Measurements from ENCODE around the gene GUCY2D.
"Not testable (repeated sequence)": the region's sequence is repeated elsewhere in the genome, so short reads cannot be mapped to it uniquely, and the experiment has no call there.

The GUCY2D gene

GRCh38 chr17:8044819-8045810, 42.7 kb downstream of the GUCY2D start:
- DNase-seq (ENCODE audit: low read depth in 2 of 2) = no peak

DNA sequence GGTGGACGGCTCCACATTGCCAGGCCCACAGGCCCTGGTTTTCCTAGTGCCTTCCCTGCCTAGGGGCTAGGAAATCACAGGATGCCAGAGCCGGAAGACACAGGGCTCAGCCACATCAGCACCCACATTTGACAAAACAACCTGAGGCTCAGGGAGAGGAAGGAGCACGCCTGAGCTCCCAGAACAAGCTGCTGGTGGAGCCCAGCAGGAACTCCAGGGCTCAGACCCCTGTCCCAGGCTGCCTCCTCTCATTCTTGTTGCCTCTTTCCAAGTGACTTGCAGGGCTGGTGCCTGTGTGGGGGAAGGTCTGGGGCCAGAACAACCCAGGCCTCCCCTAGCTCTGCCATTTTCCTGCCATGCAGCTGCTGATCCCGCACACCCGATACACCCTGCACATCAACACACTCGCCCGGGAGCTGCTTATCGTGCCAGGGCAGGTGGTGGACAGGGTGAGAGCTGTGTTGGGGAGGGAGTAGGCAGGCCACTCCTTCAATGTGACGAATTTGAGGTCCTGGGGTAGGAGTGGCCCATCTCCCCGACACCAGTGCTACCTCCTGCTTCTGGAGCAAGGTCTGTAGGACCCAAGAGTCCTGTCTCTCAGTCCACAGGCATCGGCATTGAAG, 44.0 kb downstream of the GUCY2D start:
- DNase-seq (ENCODE audit: low read depth in 2 of 2) = no peak

- no peak for DNase-seq (ENCODE audit: low read depth in 2 of 2)
Observed at GRCh38 chr17:8046929-8047768, 44.7 kb downstream of the GUCY2D start.

GRCh38 chr17:8047769-8048110, 45.3 kb downstream of the GUCY2D start:
- DNase-seq (ENCODE audit: low read depth in 2 of 2) = no peak

- no peak for DNase-seq (ENCODE audit: low read depth in 2 of 2)
Observed at GRCh38 chr17:8048236-8048635, 45.8 kb downstream of the GUCY2D start.

DNA sequence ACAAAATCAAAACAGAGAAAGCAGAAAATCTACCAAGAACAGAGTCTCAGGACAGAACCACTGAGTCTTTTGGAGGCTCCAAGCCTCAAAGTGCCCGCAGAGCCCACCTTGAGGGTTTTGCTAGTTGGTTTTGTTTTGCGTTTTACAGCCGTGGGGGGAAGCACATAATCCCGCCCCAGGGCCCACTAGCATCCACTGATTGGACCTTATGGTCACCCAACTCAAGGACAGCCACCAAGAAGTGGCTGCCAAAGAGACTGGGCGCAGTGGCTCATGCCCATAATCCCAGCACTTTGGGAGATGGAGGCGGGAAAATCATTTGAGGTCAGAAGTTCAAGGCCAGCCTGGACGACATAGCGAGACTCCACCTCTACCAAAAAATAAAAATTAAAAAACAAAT, 46.3 kb downstream of the GUCY2D start:
- DNase-seq (ENCODE audit: low read depth in 2 of 2) = no peak

DNA sequence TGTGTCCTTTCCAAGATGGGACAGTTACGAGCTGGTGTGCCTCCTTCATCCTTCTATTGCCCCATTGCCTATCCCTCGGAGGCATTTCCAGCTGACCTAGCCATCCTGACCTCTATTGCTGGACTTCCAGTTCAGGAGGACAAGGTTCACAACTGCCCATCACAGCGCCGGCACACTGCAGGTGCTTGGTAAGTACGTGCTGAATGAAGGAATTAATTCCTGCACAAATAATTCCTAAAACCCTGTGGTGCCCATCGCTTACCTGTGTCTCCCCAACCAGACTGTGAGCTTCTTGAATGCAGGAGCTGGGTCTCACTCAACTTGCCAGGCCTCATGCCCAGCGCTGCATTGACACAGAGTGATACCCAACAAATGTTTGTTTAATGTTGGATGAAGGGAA, 49.4 kb downstream of the GUCY2D start:
- DNase-seq (ENCODE audit: low read depth in 2 of 2) = no peak

DNA sequence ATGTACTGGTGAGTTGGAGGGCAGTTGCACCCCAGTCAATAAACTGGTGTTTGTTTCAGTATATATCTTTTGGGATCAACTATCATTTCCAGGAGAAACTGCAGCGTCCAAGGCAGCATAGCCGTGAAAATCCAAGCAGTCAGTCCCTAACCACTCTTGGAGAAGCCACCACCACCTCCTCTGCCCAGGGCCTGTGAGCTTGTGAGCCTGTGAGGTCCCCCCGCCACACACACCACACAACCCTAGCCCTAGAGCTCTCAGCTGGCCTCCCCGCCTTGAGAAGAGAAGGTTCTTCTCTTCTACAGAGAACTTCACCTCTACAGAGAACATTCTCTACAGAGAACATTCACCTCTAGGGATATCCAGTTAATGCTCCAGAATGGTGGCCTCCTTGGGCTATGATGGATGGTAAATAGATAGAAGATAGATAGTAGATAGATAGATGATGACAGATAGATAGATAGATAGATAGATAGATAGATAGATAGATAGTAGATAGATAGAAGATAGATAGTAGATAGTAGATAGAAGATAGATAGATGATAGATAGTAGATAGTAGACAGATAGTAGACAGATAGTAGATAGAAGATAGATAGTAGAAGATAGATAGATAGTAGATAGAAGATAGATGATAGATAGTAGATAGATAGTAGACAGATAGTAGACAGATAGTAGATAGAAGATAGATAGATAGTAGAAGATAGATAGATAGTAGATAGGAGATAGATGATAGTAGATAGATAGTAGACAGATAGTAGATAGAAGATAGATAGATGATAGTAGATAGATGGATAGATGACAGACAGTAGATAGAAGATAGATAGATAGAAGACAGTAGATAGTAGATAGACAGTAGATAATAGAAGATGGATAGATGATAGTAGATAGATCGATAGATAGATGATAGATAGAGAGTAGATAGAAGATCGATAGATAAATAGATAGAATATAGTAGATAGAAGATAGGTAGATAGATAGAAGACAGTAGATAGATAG, 50.1 kb downstream of the GUCY2D start:
- no peak for DNase-seq (ENCODE audit: low read depth in 2 of 2)

- DNase-seq (ENCODE audit: low read depth in 2 of 2) = no peak
Observed at GRCh38 chr17:8053600-8053999, 51.2 kb downstream of the GUCY2D start.

GRCh38 chr17:8055851-8056231, 53.4 kb downstream of the GUCY2D start:
- DNase-seq (ENCODE audit: low read depth in 2 of 2) = no peak

DNA sequence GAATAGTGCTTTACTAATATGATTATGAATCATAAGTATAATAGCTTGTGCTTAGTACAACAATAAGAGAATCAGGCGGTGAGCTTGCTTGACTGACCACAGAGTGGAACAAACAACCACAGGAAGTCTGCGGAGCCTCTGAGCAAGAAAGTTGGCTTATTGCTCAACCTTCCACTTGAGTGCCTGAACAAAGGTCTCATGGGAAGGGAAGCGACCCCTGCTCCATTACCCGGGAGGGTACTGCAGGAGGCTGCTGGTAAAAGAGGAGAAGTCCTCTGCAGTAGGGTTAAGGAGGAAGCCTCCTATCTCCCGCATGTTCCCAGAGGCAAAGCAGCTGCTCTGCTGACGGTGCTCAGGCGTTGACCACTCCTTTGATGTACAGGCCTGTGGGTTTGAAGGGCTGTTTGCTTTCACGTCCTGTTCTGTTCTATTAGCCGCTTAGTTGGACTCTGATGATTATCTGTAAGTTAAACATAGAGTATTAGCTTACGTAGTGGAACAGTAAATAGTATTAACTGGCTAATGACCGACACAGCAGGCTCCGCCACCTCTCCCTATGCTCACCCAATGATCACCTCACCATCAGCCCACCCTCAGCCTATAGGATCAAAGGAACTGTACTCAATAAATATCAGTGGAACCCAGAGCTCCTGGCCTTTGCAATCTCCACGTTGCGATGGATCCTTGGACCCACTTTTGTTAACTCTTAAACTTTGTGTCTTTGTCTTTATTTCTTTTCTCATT, 54.0 kb downstream of the GUCY2D start:
- DNase-seq (ENCODE audit: low read depth in 2 of 2) = no peak

GRCh38 chr17:8056976-8057625, 54.7 kb downstream of the GUCY2D start:
- DNase-seq (ENCODE audit: low read depth in 2 of 2) = no peak

- DNase-seq (ENCODE audit: low read depth in 2 of 2) = peak in 1 of 2 donors; percentile 26
Observed at GRCh38 chr17:8057691-8058114, 55.3 kb downstream of the GUCY2D start.

- no peak for DNase-seq (ENCODE audit: low read depth in 2 of 2)
Observed at GRCh38 chr17:8059131-8059530, 56.7 kb downstream of the GUCY2D start.

DNA sequence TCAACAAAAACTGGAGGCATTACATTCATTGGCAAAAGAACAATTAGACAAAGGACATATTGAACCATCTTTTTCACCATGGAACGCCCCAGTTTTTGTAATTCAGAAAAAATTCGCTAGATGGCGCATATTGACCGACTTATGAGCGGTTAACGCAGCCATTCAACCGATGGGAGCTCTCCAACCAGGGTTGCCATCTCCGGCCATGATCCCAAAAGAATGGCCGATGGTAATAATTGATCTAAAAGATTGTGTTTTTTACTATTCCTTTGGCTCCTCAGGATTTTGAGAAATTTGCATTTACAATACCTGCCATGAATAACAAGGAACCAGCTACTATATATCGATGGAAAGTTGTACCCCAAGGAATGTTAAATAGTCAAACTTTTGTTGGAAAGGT, 57.9 kb downstream of the GUCY2D start:
- peak in 1 of 2 donors; percentile 72 for DNase-seq (ENCODE audit: low read depth in 2 of 2)

DNA sequence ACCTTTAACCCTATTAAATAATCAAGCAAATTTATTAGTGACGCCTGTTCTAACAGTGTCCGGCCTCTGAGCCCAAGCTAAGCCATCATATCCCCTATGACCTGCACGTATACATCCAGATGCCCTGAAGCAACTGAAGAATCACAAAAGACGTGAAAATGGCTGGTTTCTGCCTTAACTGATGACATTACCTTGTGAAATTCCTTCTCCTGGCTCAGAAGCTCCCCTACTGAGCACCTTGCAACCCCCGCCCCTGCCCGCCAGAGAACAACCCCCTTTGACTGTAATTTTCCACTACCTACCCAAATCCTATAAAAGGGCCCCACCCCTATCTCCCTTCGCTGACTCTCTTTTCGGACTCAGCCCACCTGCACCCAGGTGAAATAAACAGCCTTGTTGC, 59.4 kb downstream of the GUCY2D start:
- not testable (repeated sequence) for DNase-seq (ENCODE audit: low read depth in 2 of 2)

GRCh38 chr17:8062435-8062806, 60.0 kb downstream of the GUCY2D start:
- DNase-seq (ENCODE audit: low read depth in 2 of 2) = no peak

DNA sequence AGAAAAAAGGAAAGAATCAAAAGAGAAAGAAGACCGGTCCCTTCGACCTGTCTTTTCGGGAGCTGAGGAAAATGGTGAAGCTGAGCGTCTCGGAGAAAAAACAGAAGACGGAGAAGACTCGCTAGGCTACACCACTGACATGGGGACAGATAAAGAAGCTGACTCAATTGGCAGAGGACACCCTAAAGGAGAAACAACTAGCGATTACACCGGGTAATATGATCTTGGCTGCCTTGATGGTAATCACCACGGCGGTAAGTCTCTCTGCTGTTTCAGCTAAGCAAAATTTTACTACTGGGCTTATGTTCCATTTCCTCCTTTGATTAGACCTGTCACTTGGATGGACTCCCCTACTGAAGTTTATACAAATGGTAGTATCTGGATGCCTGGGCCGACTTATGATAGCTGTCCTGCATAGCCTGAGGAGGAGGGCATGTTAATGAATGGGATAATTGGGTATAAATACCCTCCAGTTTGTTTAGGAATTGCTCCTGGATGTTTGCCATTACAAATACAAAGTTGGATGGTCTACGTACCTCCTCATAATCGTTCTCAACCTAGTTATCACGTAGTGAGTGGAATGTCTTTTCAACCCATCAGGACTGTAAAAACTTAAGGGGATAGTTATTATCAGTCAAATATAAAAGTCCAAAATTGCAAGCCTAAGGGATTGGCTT, 60.5 kb downstream of the GUCY2D start:
- DNase-seq (ENCODE audit: low read depth in 2 of 2) = no peak

All from activated CD4-positive, alpha-beta T cell treated with anti-CD3 and anti-CD28 coated beads for 24 hours (primary cell).